HepG2 (cell line): Measurements from ENCODE around the gene BCAS3. TPM values are rescaled to one million over a fixed set of nuclear protein-coding genes. Genes with fewer than 3 reads are reported as not detected.

ENCODE experiments used
- ARHGAP35 ChIP-seq: sonication (generic); formaldehyde crosslinking; IDR thresholded peaks from 2 replicates; pipeline ENCODE4 v1.9.0; 2022; ENCODE audit warnings: mild to moderate bottlenecking, inconsistent platforms, moderate library complexity, missing genetic modification reagents, borderline replicate concordance
- ELK4 ChIP-seq: sonication (generic); formaldehyde crosslinking; IDR thresholded peaks from 2 replicates; pipeline ENCODE4 v1.9.0; 2021; ENCODE audit warnings: missing genetic modification reagents, borderline replicate concordance
- ERF ChIP-seq: IDR thresholded peaks from 2 replicates; pipeline ENCODE4 v1.6.1; 2018; ENCODE audit warnings: missing biosample characterization, missing genetic modification reagents
- GTF3A ChIP-seq: sonication (generic); formaldehyde crosslinking; conservative IDR thresholded peaks from 2 replicates; pipeline ENCODE4 v1.4.0; 2020; ENCODE audit warnings: mild to moderate bottlenecking, missing genetic modification reagents
- MAFF ChIP-seq: IDR thresholded peaks from 2 replicates; pipeline ENCODE4 v1.6.1; 2011; ENCODE audit warnings: low read depth, low read length, improper control_type of control experiment
- MTA1 ChIP-seq: sonication (generic); formaldehyde crosslinking; IDR thresholded peaks from 2 replicates; pipeline ENCODE4 v1.4.0; 2020; ENCODE audit warnings: missing genetic modification reagents, mild to moderate bottlenecking, borderline replicate concordance
- NCOA1 ChIP-seq: sonication (generic); formaldehyde crosslinking; IDR thresholded peaks from 2 replicates; pipeline ENCODE4 v1.9.0; 2021; ENCODE audit warnings: missing genetic modification reagents
- RNF2 ChIP-seq: fragments of 450-650 bp; conservative IDR thresholded peaks from 2 replicates; pipeline ENCODE4 v1.6.1; 2016; ENCODE audit warnings: low read depth
- SIX1 ChIP-seq: sonication (generic); formaldehyde crosslinking; IDR thresholded peaks from 2 replicates; pipeline ENCODE4 v1.4.0; 2020; ENCODE audit warnings: missing genetic modification reagents, borderline replicate concordance
- SNAPC5 ChIP-seq: sonication (generic); formaldehyde crosslinking; IDR thresholded peaks from 2 replicates; pipeline ENCODE4 v1.8.1; 2023; ENCODE audit warnings: mild to moderate bottlenecking, missing genetic modification reagents, borderline replicate concordance
- SP140L ChIP-seq: sonication (generic); formaldehyde crosslinking; IDR thresholded peaks from 2 replicates; pipeline ENCODE4 v1.4.0; 2020; ENCODE audit warnings: missing genetic modification reagents, borderline replicate concordance
- STAG1 ChIP-seq: sonication (generic); formaldehyde crosslinking; IDR thresholded peaks from 2 replicates; pipeline ENCODE4 v1.4.0; 2020; ENCODE audit warnings: missing genetic modification reagents
- ZBED4 ChIP-seq: sonication (generic); formaldehyde crosslinking; IDR thresholded peaks from 2 replicates; pipeline ENCODE4 v1.4.0; 2020; ENCODE audit warnings: missing genetic modification reagents, borderline replicate concordance
- ZBTB34 ChIP-seq: sonication (generic); formaldehyde crosslinking; IDR thresholded peaks from 2 replicates; pipeline ENCODE4 v1.8.0; 2022; ENCODE audit warnings: mild to moderate bottlenecking, missing genetic modification reagents
- ZFP91 ChIP-seq: sonication (generic); formaldehyde crosslinking; IDR thresholded peaks from 2 replicates; pipeline ENCODE4 v1.9.0; 2022; ENCODE audit warnings: missing genetic modification reagents, mild to moderate bottlenecking, borderline replicate concordance
- ZNF207 ChIP-seq: fragments of 450-650 bp; IDR thresholded peaks from 2 replicates; pipeline ENCODE4 v1.6.1; 2016; ENCODE audit warnings: antibody characterized with exemption, borderline replicate concordance
- ZNF263 ChIP-seq: sonication (generic); formaldehyde crosslinking; IDR thresholded peaks from 2 replicates; pipeline ENCODE4 v1.4.0; 2020; ENCODE audit warnings: missing genetic modification reagents
- ZNF335 ChIP-seq: sonication (generic); formaldehyde crosslinking; IDR thresholded peaks from 2 replicates; pipeline ENCODE4 v1.4.0; 2020; ENCODE audit warnings: missing genetic modification reagents
- ZNF501 ChIP-seq: sonication (generic); formaldehyde crosslinking; IDR thresholded peaks from 2 replicates; pipeline ENCODE4 v1.5.1; 2020; ENCODE audit warnings: mild to moderate bottlenecking, moderate library complexity, missing genetic modification reagents
- ZNF619 ChIP-seq: sonication (generic); formaldehyde crosslinking; IDR thresholded peaks from 2 replicates; pipeline ENCODE4 v1.4.0; 2020; ENCODE audit warnings: mild to moderate bottlenecking, missing genetic modification reagents
- ZNF652 ChIP-seq: IDR thresholded peaks from 2 replicates; pipeline ENCODE4 v1.6.1; 2016; ENCODE audit warnings: low read depth, borderline replicate concordance
- ZNF841 ChIP-seq: sonication (generic); formaldehyde crosslinking; IDR thresholded peaks from 2 replicates; pipeline ENCODE4 v1.8.1; 2023; ENCODE audit warnings: missing genetic modification reagents, borderline replicate concordance
- polyA plus RNA-seq, 8 experiments: library from polyadenylated mRNA; depleted of rRNA in 3 of 8; stranded (reverse) in 7 of 8; unstranded in 1 of 8; fragments of >200 nt; fragmentation: Illumina TruSeq in 4 of 8; extraction: Trizol in 4 of 8; gene quantifications; 2 replicates each; pipeline versions ENCODE4 v1.2.1 to v1.2.3, GENCODE V29; 2011 to 2016; ENCODE audit warnings: low read depth in 4 of 8, missing spikeins in 1 of 8, mixed read lengths in 1 of 8; ENCODE audit not compliant: insufficient read depth in 1 of 8
- total RNA-seq, 5 experiments: library from RNA; depleted of rRNA; stranded (reverse); fragments of >200 nt; fragmentation: Illumina TruSeq; extraction: Trizol; gene quantifications; 2 replicates each; pipeline ENCODE4 v1.2.3, GENCODE V29; 2016; ENCODE audit warnings: low read depth in 1 of 5

Gene BCAS3
- total and polyA plus RNA-seq, 2 of the 13 experiments (the other 11 are each of a cell fraction or from before 2014, with no cell fraction given) = 10.7 to 11.2 TPM

- TF ChIP-seq ZBED4 (CRISPR knock-in tag) (no peak; the same call in none of the 2 replicates), ZNF335 (CRISPR knock-in tag) (no peak), SIX1 (CRISPR knock-in tag) (0 out of 2 replicates have a peak, but pooled peaks have one; percentile 40), SP140L (CRISPR knock-in tag) (0 out of 2 replicates have a peak, but pooled peaks have one; percentile 65), SNAPC5 (CRISPR knock-in tag) (no peak), ZNF652 (CRISPR knock-in tag) (no peak), MAFF (no peak), RNF2 (no peak), STAG1 (CRISPR knock-in tag) (no peak; the same call in 1 of the 2 replicates), NCOA1 (CRISPR knock-in tag) (0 out of 2 replicates have a peak, but pooled peaks have one; percentile 72), ZNF619 (CRISPR knock-in tag) (no peak), ZNF501 (CRISPR knock-in tag) (no peak), ERF (CRISPR knock-in tag) (0 out of 2 replicates have a peak, but pooled peaks have one; percentile 16), MTA1 (CRISPR knock-in tag) (peak; percentile 92), ZNF841 (CRISPR knock-in tag) (no peak), ARHGAP35 (CRISPR knock-in tag) (no peak; the same call in 1 of the 2 replicates), ZNF263 (CRISPR knock-in tag) (peak; percentile 95), ELK4 (CRISPR knock-in tag) (no peak), ZNF207 (no peak), ZBTB34 (CRISPR knock-in tag) (peak; percentile 97), ZFP91 (CRISPR knock-in tag) (peak; percentile 92; the same call in 1 of the 2 replicates), GTF3A (CRISPR knock-in tag) (peak; percentile 92; the same call in 1 of the 2 replicates)
Observed at GRCh38 chr17:61393904-61394629, 716.4 kb downstream of the BCAS3 start (continued).
